Suprapubic skin (tissue), 4 donors: ENCODE results near the gene PRKACB. TPM values are rescaled to one million over a fixed set of nuclear protein-coding genes. Genes with fewer than 3 reads are reported as not detected.

ENCODE experiments used
- DNase-seq, 2 donors: peaks; one replicate each; pipeline ENCODE4 v3.0.0-alpha.2; 2019; ENCODE audit warnings: low spot score in 2 of 2
- H3K27ac ChIP-seq: fragments of 200-600 bp; sonication (generic); one replicate; pipeline ENCODE4 v1.5.1; 2019
- H3K27me3 ChIP-seq: fragments of 200-600 bp; sonication (generic); one replicate; pipeline ENCODE4 v1.5.1; 2019
- H3K36me3 ChIP-seq: fragments of 200-600 bp; sonication (generic); one replicate; pipeline ENCODE4 v1.5.1; 2019
- H3K4me1 ChIP-seq: fragments of 200-600 bp; sonication (generic); one replicate; pipeline ENCODE4 v1.5.1; 2019
- H3K4me3 ChIP-seq: fragments of 200-600 bp; sonication (generic); one replicate; pipeline ENCODE4 v1.5.1; 2019; ENCODE audit warnings: mild to moderate bottlenecking
- H3K9me3 ChIP-seq: fragments of 200-600 bp; sonication (generic); one replicate; pipeline ENCODE4 v1.5.1; 2019
- CTCF ChIP-seq, 2 donors: fragments of 200-600 bp in 1 of 2; fragments of 450-650 bp in 1 of 2; sonication (generic) in 1 of 2; IDR thresholded peaks; one replicate each; pipeline ENCODE4 v1.5.1; 2016 to 2019; ENCODE audit warnings: antibody characterized with exemption in 2 of 2, mild to moderate bottlenecking in 1 of 2, moderate library complexity in 1 of 2
- EP300 ChIP-seq: sonication (generic); formaldehyde crosslinking; IDR thresholded peaks from one replicate; pipeline ENCODE4 v1.6.1; 2017; ENCODE audit warnings: antibody characterized with exemption
- POLR2A ChIP-seq, 2 donors: fragments of 450-650 bp; IDR thresholded peaks; one replicate each; pipeline ENCODE4 v1.6.1; 2017; ENCODE audit warnings: antibody characterized with exemption in 2 of 2, mild to moderate bottlenecking in 2 of 2, moderate library complexity in 2 of 2
- POLR2AphosphoS5 ChIP-seq, 3 donors: sonication (generic); formaldehyde crosslinking; IDR thresholded peaks; one replicate each; pipeline ENCODE4 v1.6.1; 2017; ENCODE audit warnings: antibody characterized with exemption in 3 of 3
- WGBS: methylation state at CpG from one replicate; pipeline ENCODE4 v1.1.5; 2018; 5-methylcytosine and 5-hydroxymethylcytosine counted together
- total RNA-seq, 4 donors: library from RNA; depleted of rRNA; stranded (reverse); fragments of >200 nt; gene quantifications; one replicate each; pipeline ENCODE4 v1.1.0, GENCODE V29; 2016

PRKACB gene
- total RNA-seq, 4 donors from 2014 or later, result 6.6 to 12.2 (median 9.1) TPM

GRCh38 chr1:84121360-84121759 is 22.7 kb upstream of the PRKACB start:
- WGBS, result 76% methylated on average over 1 of the region's 1 CpG

GRCh38 chr1:84122780-84123382 is 21.2 kb upstream of the PRKACB start:
- no peaks in the 10 kb centered on the region for H3K9me3 ChIP-seq
- H3K36me3 ChIP-seq, result no peaks in the 10 kb centered on the region
- H3K27me3 ChIP-seq, result no peaks in the 10 kb centered on the region
- peaks cover 2% of the 10 kb centered on the region for H3K4me1 ChIP-seq
- TF ChIP-seq POLR2AphosphoS5 (IDR thresholded peaks at IDR 0.05) (no peak), EP300 (no peak), POLR2A (IDR thresholded peaks at IDR 0.05) (no peak), CTCF (IDR thresholded peaks at IDR 0.05) (peak in 1 of 2 donors; percentile 48)
- H3K4me3 ChIP-seq, result no peak overlapping the region
- WGBS, result 5% methylated on average over 2 of the region's 2 CpGs
- H3K27ac ChIP-seq, result no peak overlapping the region
- DNase-seq, result no peak

More at GRCh38 chr1:84121360-84121759, 22.7 kb upstream of the PRKACB start:
- no peak for TF ChIP-seq CTCF (IDR thresholded peaks at IDR 0.05)
- no peak for TF ChIP-seq POLR2AphosphoS5 (IDR thresholded peaks at IDR 0.05)
- TF ChIP-seq POLR2A (IDR thresholded peaks at IDR 0.05), result no peak
- H3K27ac ChIP-seq, result no peak overlapping the region
- no peak overlapping the region for H3K4me3 ChIP-seq
- peaks cover 2% of the 10 kb centered on the region for H3K4me1 ChIP-seq
- H3K9me3 ChIP-seq, result no peaks in the 10 kb centered on the region
- DNase-seq, result no peak
- no peaks in the 10 kb centered on the region for H3K27me3 ChIP-seq
- H3K36me3 ChIP-seq, result no peaks in the 10 kb centered on the region

GRCh38 chr1:84133479-84133878 is 10.6 kb upstream of the PRKACB start:
- no peak for TF ChIP-seq EP300
- no peak for TF ChIP-seq POLR2A (IDR thresholded peaks at IDR 0.05)
- no peak for DNase-seq
- Histone ChIP-seq H3K4me1 (no peaks in the 10 kb centered on the region), H3K36me3 (no peaks in the 10 kb centered on the region), H3K9me3 (no peaks in the 10 kb centered on the region), H3K4me3 (no peak overlapping the region), H3K27ac (no peak overlapping the region), H3K27me3 (no peaks in the 10 kb centered on the region)
- WGBS, result 92% methylated on average over 7 of the region's 7 CpGs

GRCh38 chr1:84135341-84135740 is 8.7 kb upstream of the PRKACB start:
- TF ChIP-seq POLR2AphosphoS5 (IDR thresholded peaks at IDR 0.05), result no peak
- no peak for TF ChIP-seq POLR2A (IDR thresholded peaks at IDR 0.05)
- TF ChIP-seq CTCF (IDR thresholded peaks at IDR 0.05), result no peak
- no peak for TF ChIP-seq EP300
- H3K27ac ChIP-seq, result no peak overlapping the region
- peaks cover 7% of the 10 kb centered on the region for H3K9me3 ChIP-seq
- DNase-seq, result no peak
- H3K36me3 ChIP-seq, result no peaks in the 10 kb centered on the region
- H3K27me3 ChIP-seq, result no peaks in the 10 kb centered on the region
- H3K4me1 ChIP-seq, result no peaks in the 10 kb centered on the region
- H3K4me3 ChIP-seq, result no peak overlapping the region

GRCh38 chr1:84141182-84142003 is 2.7 kb upstream of the PRKACB start:
- WGBS, result 71% methylated on average over 9 of the region's 9 CpGs
- no peak for DNase-seq
- Histone ChIP-seq H3K27me3 (no peaks in the 10 kb centered on the region), H3K36me3 (no peaks in the 10 kb centered on the region), H3K4me3 (no peak overlapping the region), H3K27ac (no peak overlapping the region), H3K9me3 (peaks cover 7% of the 10 kb centered on the region), H3K4me1 (peaks cover 6% of the 10 kb centered on the region)
- no peak for TF ChIP-seq POLR2A (IDR thresholded peaks at IDR 0.05)
- TF ChIP-seq CTCF (IDR thresholded peaks at IDR 0.05), result peak in 1 of 2 donors; percentile 34
